Astrocyte (in vitro differentiated cells and primary cell): Measurements from ENCODE around the gene SH2B2.
"Not testable (repeated sequence)": the region's sequence is repeated elsewhere in the genome, so short reads cannot be mapped to it uniquely, and the experiment has no call there.

Experiments used
- EZH2 ChIP-seq: IDR thresholded peaks from 2 replicates; pipeline ENCODE4 v1.6.1; 2012; ENCODE audit warnings: mild to moderate bottlenecking, low read length, inconsistent platforms; ENCODE audit not compliant: insufficient read depth
- TF ChIP-seq, protein P1 (sequence below): IDR thresholded peaks from 2 replicates; pipeline ENCODE4 v1.5.1; 2011; ENCODE audit warnings: low read depth, mild to moderate bottlenecking, inconsistent platforms, low read length, moderate library complexity; ENCODE audit not compliant: insufficient read depth

GRCh38 chr7:102301367-102301766 lies 14.7 kb downstream of the SH2B2 start:
- TF ChIP-seq, protein P1, sequence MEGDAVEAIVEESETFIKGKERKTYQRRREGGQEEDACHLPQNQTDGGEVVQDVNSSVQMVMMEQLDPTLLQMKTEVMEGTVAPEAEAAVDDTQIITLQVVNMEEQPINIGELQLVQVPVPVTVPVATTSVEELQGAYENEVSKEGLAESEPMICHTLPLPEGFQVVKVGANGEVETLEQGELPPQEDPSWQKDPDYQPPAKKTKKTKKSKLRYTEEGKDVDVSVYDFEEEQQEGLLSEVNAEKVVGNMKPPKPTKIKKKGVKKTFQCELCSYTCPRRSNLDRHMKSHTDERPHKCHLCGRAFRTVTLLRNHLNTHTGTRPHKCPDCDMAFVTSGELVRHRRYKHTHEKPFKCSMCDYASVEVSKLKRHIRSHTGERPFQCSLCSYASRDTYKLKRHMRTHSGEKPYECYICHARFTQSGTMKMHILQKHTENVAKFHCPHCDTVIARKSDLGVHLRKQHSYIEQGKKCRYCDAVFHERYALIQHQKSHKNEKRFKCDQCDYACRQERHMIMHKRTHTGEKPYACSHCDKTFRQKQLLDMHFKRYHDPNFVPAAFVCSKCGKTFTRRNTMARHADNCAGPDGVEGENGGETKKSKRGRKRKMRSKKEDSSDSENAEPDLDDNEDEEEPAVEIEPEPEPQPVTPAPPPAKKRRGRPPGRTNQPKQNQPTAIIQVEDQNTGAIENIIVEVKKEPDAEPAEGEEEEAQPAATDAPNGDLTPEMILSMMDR, result not testable (repeated sequence)
- TF ChIP-seq EZH2, result peak; percentile 15
